ENCODE results near the gene MYH9.

GRCh38 chr22:36332623-36333332, 55.0 kb downstream of the MYH9 start:
- TF ChIP-seq CTCF (conservative IDR thresholded peaks at IDR 0.05) (no peak), ZFX (IDR thresholded peaks at IDR 0.05) (no peak)
